HG02588 (cell line): ENCODE measurements around the gene LAMA3.

Source experiments
- ATAC-seq: cut with Tn5 transposase; IDR thresholded peaks from one replicate; pipeline ENCODE4 v1.9.1; 2021; ENCODE audit warnings: mild to moderate bottlenecking, moderate library complexity; ENCODE audit not compliant: unreplicated experiment

Gene LAMA3

GRCh38 chr18:23990474-23991410 is 301.5 kb downstream of the LAMA3 start:
- ATAC-seq, result no peak

GRCh38 chr18:23992089-23992940 is 303.1 kb downstream of the LAMA3 start:
- no peak for ATAC-seq

- no peak for ATAC-seq
These were observed 303.7 kb downstream of the LAMA3 start for GRCh38 chr18:23992941-23993280.

- no peak for ATAC-seq
These were observed 305.2 kb downstream of the LAMA3 start for GRCh38 chr18:23994361-23994902.

GRCh38 chr18:23995180-23995579 is 305.9 kb downstream of the LAMA3 start:
- ATAC-seq, result no peak

- ATAC-seq, result no peak
These were observed 308.8 kb downstream of the LAMA3 start for GRCh38 chr18:23998018-23998417.

- no peak for ATAC-seq
These were observed 309.6 kb downstream of the LAMA3 start for GRCh38 chr18:23998820-23999219.

GRCh38 chr18:24000613-24001490 is 311.6 kb downstream of the LAMA3 start:
- no peak for ATAC-seq

- ATAC-seq, result no peak
These were observed 313.2 kb downstream of the LAMA3 start for GRCh38 chr18:24002479-24002878.

- ATAC-seq, result no peak
These were observed 314.0 kb downstream of the LAMA3 start for GRCh38 chr18:24003288-24003687.

- no peak for ATAC-seq
These were observed 314.8 kb downstream of the LAMA3 start for GRCh38 chr18:24003903-24004640.
